AG10803 (cell line): ENCODE data around the gene TRUB1.

Experiments used
- DNase-seq: peaks from one replicate; pipeline ENCODE4 v3.0.0; 2010; ENCODE audit warnings: low read depth
- H3K4me3 ChIP-seq: 2 replicates; pipeline ENCODE4 v1.5.1; 2011; ENCODE audit warnings: mild to moderate bottlenecking, low read length, control low read depth
- TF ChIP-seq, protein P1 (sequence below): conservative IDR thresholded peaks from 2 replicates; pipeline ENCODE4 v1.5.1; 2011; ENCODE audit warnings: mild to moderate bottlenecking, low read length, control low read depth, inconsistent platforms

TRUB1 gene

DNA sequence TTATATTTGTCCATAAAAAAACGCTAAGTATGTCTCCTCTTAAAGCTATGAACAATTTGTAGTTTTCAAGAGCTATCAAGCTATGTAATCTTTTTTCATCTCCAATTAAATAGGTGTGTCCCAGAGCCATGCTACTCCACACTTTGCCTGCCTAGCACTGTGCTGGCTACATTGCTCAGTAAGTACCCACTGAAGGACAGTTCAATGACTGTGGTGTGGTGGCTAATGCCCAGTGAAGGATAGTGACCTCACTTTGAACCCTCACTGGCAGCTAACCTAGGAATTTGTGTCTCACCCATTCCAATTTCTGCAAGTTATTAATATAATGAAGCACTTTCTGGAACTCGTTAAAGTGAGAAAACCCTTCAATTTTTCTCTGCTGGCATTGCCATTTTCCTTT is 14.4 kb upstream of the TRUB1 start:
- no peak for DNase-seq
- TF ChIP-seq, protein P1, sequence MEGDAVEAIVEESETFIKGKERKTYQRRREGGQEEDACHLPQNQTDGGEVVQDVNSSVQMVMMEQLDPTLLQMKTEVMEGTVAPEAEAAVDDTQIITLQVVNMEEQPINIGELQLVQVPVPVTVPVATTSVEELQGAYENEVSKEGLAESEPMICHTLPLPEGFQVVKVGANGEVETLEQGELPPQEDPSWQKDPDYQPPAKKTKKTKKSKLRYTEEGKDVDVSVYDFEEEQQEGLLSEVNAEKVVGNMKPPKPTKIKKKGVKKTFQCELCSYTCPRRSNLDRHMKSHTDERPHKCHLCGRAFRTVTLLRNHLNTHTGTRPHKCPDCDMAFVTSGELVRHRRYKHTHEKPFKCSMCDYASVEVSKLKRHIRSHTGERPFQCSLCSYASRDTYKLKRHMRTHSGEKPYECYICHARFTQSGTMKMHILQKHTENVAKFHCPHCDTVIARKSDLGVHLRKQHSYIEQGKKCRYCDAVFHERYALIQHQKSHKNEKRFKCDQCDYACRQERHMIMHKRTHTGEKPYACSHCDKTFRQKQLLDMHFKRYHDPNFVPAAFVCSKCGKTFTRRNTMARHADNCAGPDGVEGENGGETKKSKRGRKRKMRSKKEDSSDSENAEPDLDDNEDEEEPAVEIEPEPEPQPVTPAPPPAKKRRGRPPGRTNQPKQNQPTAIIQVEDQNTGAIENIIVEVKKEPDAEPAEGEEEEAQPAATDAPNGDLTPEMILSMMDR: no peak
- H3K4me3 ChIP-seq: no peak overlapping the region

DNA sequence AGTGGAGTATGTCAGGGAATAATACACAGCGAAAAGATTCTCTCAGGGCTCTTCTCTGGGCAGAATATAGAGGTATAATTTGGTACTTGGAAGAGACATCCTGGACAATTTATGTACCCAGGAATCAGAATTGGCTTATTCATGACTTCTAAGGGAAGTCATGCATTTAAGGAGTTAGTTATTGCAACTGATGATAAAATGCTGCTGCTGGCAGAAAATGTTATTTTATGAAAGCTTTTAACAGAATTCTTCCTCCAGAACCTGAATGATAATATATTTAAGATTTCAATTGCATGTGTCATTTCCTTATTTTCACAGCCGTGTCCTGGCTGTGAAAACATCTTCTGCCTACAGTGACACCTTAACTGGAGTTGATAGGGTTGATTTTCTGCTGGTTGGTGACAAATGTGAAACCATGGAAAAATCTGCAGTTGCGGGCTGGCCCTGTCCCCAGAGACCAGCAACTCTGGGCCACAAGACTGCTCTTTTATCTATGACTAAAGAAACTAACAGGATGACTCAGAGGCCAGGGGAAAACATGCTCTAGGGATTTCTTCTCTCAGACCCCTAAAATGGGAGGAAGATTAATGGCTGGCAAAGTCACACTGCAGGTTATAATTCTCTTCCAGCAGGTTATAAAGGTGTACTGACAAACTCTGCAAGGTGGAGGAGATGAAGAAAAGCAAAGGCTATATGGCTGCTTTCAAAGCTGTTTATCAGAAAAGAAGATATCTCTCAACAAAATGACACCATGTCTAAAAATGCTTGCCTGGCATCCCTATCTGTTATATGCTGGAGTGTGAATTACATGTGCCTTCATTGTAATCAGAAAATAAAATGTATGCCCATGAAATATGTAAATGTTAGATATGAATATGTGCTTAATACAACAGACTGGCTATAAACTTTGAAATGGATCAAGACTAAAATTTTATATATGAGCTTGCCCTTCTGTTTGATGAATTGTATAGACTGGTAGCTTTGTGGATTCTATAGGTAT is 12.1 kb upstream of the TRUB1 start:
- TF ChIP-seq, protein P1: no peak
- H3K4me3 ChIP-seq: no peak overlapping the region
- DNase-seq: peak; percentile 29

DNA sequence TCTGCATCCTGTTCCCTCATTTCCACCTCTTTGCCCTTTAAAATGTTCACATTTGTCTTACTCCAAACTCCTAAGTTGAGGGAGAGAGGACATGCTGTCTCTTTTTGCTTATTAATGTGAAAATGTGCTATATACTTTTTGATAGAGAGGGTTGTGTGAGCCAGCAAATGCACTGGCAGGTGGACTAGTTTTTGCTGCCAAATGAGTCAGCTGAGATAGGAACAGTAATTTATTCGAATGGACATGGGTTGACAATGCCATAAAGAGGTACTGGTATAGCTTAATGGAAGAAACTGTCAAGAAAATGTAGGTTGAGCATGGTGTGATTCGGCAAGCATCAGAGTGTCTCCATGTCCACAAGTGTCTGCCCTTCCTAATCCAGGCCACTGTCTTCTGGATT is 9.2 kb upstream of the TRUB1 start:
- DNase-seq: no peak
- TF ChIP-seq, protein P1: no peak
- no peak overlapping the region for H3K4me3 ChIP-seq

DNA sequence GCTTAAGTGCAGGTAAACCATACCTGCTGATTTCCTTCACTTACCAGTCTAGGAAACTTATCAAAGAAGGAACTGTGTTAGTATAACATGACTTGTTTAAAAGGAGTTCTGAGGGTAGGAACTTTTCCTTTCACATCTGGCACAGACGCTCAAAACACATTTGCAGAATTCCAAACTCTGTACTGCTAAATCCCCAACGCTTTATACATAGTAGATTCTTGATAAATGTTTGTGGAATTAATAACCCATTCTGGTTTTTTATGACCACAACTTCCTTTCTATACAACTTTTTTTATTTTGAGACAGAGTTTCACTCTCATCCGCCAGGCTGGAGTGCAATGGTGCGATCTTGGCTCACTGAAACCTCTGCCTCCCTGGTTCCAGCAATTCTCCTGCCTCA is 7.7 kb upstream of the TRUB1 start:
- peak; percentile 64 for DNase-seq
- TF ChIP-seq, protein P1: no peak
- no peak overlapping the region for H3K4me3 ChIP-seq

DNA sequence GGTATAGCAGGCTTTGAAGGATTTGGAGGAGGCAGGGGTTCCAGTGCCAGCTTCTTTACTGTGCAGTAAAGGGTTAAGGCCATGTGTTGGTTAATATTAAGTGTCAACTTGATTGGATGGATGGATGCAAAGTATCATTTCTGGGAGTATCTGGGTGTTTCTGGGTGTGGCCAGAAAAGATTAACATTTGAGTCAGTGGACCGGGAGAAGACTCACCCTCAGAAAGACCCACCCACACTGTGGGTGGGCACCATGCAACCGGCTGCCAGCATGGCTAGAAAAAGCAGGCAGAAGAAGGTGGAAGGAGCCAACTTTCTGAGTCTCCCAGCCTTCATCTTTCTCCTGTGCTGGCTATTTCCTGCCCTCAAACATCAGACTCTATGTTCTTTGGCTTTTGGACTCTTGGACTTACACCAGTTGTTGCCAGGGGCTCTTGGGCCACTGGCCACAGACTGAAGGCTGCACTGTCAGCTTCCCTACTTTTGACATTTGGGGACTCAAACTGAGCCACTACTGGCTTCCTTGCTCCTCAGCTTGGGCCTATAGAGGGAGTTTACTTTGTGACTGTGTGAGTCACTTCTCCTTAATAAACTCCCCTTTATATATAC is 6.8 kb upstream of the TRUB1 start:
- TF ChIP-seq, protein P1: no peak
- H3K4me3 ChIP-seq: no peak overlapping the region
- no peak for DNase-seq

DNA sequence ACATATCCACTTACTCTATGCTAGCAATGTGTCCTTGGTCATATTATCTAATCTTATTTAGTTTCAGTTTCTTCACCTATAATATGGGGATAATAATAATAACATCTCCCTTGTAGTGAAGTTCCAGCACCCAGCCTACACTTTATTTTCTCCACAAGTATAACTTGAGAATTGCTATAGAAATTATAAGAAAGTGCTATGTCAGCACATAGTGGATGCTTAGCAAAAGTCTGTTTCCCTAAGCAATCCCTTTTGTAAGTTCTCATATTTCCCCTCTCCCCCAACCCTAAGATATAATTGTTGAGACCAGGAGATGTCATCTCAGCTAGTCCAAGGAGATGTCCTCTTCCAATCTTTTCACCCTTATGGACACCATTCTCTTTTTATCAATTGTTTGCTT is 5.8 kb upstream of the TRUB1 start:
- H3K4me3 ChIP-seq: no peak overlapping the region
- DNase-seq: no peak
- TF ChIP-seq, protein P1: no peak

DNA sequence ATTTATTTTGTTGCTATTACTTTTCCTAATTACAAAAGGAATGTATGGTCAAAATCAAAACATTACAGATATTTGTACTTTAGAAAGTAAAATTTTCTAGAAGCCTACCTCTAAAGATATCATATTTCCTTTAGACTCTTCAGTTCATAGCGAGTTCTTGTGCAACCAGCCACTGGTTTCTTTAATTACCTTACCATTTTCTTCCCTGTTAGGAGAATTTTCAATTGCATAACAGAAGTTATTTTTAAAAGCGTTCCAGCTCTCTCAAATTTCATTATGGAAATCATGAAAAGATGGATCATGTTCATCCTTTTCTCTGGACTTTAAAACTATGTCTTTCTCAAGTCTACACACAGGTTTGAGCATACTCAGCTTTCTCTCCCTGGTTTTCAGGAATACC is 5.0 kb upstream of the TRUB1 start:
- DNase-seq: peak; percentile 4
- TF ChIP-seq, protein P1: no peak
- no peak overlapping the region for H3K4me3 ChIP-seq
